GM19043 (cell line): ENCODE data around the gene PTPRR.
"Not testable (repeated sequence)": the region's sequence is repeated elsewhere in the genome, so short reads cannot be mapped to it uniquely, and the experiment has no call there.

Source experiments
- ATAC-seq: cut with Tn5 transposase; IDR thresholded peaks from one replicate; pipeline ENCODE4 v1.9.1; 2021; ENCODE audit warnings: low read depth; ENCODE audit not compliant: unreplicated experiment

The PTPRR gene

GRCh38 chr12:70842942-70843341 is 77.6 kb downstream of the PTPRR start:
- ATAC-seq, result no peak

GRCh38 chr12:70842136-70842535 is 78.4 kb downstream of the PTPRR start:
- ATAC-seq, result no peak

- ATAC-seq, result no peak
These were observed 79.7 kb downstream of the PTPRR start for GRCh38 chr12:70840656-70841350.

GRCh38 chr12:70839544-70839943 is 81.0 kb downstream of the PTPRR start:
- no peak for ATAC-seq

- no peak for ATAC-seq
These were observed 82.4 kb downstream of the PTPRR start for GRCh38 chr12:70838127-70838526.

GRCh38 chr12:70837026-70837425 is 83.5 kb downstream of the PTPRR start:
- no peak for ATAC-seq

- ATAC-seq, result no peak
These were observed 84.6 kb downstream of the PTPRR start for GRCh38 chr12:70835948-70836347.

GRCh38 chr12:70831543-70831942 is 89.0 kb downstream of the PTPRR start:
- no peak for ATAC-seq

- no peak for ATAC-seq
These were observed 90.1 kb downstream of the PTPRR start for GRCh38 chr12:70830221-70831061.

GRCh38 chr12:70829070-70829469 is 91.5 kb downstream of the PTPRR start:
- ATAC-seq, result no peak

GRCh38 chr12:70828351-70828750 is 92.2 kb downstream of the PTPRR start:
- ATAC-seq, result no peak

- no peak for ATAC-seq
These were observed 94.4 kb downstream of the PTPRR start for GRCh38 chr12:70826156-70826555.

GRCh38 chr12:70824511-70824910 is 96.0 kb downstream of the PTPRR start:
- ATAC-seq, result no peak

GRCh38 chr12:70823182-70823976 is 97.2 kb downstream of the PTPRR start:
- no peak for ATAC-seq

GRCh38 chr12:70822412-70822811 is 98.1 kb downstream of the PTPRR start:
- no peak for ATAC-seq

GRCh38 chr12:70815971-70816391 is 104.6 kb downstream of the PTPRR start:
- ATAC-seq, result no peak

- ATAC-seq, result no peak
These were observed 105.5 kb downstream of the PTPRR start for GRCh38 chr12:70815056-70815455.

- no peak for ATAC-seq
These were observed 107.0 kb downstream of the PTPRR start for GRCh38 chr12:70813559-70813958.

GRCh38 chr12:70812136-70812535 is 108.4 kb downstream of the PTPRR start:
- ATAC-seq, result no peak

GRCh38 chr12:70809887-70810286 is 110.7 kb downstream of the PTPRR start:
- no peak for ATAC-seq

- not testable (repeated sequence) for ATAC-seq
These were observed 112.5 kb downstream of the PTPRR start for GRCh38 chr12:70807993-70808392.
